GM11168 (cell line): ENCODE results near the gene DIS3.
"Not testable (repeated sequence)": the region's sequence is repeated elsewhere in the genome, so short reads cannot be mapped to it uniquely, and the experiment has no call there.

Source experiments
- in situ Hi-C: fragments of 300-500 bp; cut with MboI; formaldehyde crosslinking; loops from one replicate; pipeline ENCODE4 v1.12.0; 2022; ENCODE audit warnings: low sequenced_read_pairs; ENCODE audit not compliant: unreplicated experiment

DIS3 gene

GRCh38 chr13:72781451-72782439 lies at the start of gene DIS3, which contains the start of gene PIBF1:
TSS of gene DIS3 (minus strand) at chr13:72781900. CDS start at chr13:72781832, 68 bp downstream.
TSS of gene PIBF1 (plus strand) at chr13:72782133. CDS start at chr13:72783470, 1,337 bp downstream.
- in situ Hi-C loops: no loop called here

GRCh38 chr13:72823724-72824123 lies 42.0 kb upstream of the DIS3 start:
- in situ Hi-C loops: loop anchor here (25.0 kb wide), 1 partner anchor 889 kb away; no protein-coding TSS in a partner anchor

DNA sequence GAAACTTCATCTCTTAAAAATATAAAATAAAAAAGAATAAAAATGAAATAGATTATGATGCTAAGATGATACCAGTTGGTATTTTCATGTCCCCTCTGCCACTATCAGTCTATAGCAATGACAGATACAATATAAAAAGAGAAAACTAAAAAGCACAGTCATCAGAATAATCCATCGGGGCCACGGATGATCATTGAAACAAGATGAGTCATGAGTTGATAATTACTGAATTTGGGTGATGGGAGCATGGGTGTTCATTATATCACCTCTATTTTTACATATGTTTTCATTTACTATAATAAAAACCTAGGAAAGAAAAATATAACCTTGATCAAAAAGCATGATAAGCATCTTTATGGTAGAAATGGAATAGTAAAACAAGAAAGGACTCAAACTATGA lies 41.4 kb upstream of the DIS3 start:
- in situ Hi-C loops: loop anchor here (25.0 kb wide), 1 partner anchor 889 kb away; no protein-coding TSS in a partner anchor

- in situ Hi-C loops: loop anchor here (25.0 kb wide), 1 partner anchor 891 kb away; no protein-coding TSS in a partner anchor
Measured at GRCh38 chr13:72820898-72821279, 39.2 kb upstream of the DIS3 start.

DNA sequence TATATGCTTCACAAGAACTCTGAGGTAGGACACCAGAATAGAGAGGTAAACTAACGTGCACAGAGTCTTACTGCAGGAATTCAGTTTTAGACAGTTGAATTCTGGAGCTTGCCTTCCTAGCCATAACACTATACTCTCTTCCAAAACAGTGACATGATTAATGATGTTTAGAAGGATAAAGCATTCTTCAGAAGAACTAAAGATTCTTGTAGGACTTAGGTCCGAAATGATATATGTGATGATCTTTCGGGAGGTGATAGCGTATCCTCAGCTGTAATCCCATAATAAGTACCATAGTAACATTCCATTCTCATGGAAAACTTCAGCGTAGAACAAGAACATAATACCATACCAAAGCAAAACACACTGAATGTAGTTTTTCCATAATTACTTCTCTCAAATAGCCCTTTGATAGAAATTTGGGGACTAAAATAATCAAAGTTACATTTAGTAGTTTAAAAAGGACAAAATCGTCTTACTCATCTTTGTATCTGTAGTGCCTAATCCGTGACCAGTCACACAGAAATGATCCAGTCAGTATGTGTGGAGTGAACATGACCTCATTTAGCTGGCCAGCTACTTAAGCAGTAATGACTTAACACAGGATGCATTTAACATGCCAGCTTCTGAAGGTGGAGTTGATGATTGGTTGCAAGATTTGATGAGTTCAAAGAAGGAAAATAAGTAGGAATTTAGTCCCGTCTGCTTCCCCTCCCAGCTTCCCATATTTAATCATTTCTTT lies 38.6 kb upstream of the DIS3 start:
- in situ Hi-C loops: loop anchor here (25.0 kb wide), 1 partner anchor 892 kb away; no protein-coding TSS in a partner anchor

DNA sequence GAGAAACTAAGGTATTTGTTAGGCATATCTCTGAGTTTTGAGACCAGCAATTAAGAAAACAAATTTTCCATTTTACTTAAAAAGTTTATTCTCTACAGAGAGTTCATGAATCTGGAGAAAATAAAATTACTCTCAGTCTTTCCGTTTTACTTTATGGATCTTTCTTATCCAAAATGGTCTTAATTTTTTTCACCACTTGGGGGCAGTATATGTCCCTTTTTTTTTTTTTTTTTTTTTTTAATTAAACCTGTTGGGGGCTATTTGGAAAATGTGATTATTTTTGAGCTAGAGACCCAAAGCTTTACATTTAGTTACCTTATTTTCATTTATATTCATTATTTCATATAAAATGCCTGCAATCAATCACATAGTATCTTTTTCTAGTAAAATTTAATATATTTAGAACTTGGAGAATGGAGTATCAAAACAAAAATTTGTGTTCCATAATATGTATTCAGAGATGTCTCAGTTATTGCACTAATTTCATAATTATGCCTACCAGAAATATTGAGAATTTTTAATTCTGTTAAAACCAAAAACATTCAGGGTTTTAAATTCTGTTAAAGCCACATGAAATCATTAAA lies 27.3 kb upstream of the DIS3 start:
- in situ Hi-C loops: loop anchor here (25.0 kb wide), 1 partner anchor 903 kb away; no protein-coding TSS in a partner anchor

DNA sequence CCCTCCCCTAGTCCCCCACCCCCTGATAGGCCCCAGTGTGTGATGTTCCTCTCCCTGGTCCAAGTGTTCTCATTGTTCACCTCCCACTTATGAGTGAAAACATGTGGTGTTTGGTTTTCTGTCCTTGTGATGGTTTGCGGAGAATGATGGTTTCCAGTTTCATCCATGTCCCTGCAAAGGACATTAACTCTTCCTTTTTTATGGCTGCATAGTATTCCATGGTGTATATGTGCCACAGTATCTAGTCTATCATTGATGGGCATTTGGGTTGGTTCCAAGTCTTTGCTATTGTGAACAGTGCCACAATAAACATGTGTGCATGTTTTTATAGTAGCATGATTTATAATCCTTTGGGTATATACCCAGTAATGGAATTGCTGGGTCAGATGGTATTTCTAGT lies 24.8 kb upstream of the DIS3 start:
- in situ Hi-C loops: loop anchor here (25.0 kb wide), 1 partner anchor 906 kb away; no protein-coding TSS in a partner anchor

DNA sequence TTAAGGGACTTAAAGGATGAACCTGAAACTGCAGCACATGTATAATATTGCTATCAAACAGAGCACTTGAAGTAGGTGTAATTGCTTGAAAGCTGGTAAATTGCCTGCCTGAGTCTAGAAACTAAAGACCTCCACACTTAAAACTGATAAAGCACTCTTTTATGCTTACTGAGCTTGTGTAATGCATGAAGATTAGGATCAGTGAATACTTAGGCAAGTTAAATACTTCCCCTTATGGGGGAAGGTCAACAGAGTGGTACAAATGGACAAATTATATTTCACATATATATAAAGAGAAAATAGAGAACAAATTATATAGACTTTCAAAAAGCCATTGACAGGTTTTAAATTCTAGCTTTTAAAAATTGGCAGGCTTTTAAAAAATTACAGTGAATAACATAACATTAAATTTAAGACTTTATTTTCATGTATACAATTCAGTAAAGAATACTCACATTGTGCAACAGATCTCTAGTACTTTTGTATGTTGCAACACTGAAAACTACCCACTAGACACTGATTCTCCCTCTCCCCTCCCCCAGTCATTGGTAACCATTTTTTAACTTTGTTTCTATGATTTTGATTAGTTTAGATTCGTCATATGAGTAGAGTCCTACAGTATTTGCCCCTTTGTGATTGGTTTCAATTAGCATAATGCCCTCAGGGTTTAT lies 24.1 kb upstream of the DIS3 start:
- in situ Hi-C loops: loop anchor here (25.0 kb wide), 1 partner anchor 906 kb away; no protein-coding TSS in a partner anchor

GRCh38 chr13:72804301-72804700 lies 22.6 kb upstream of the DIS3 start:
- in situ Hi-C loops: loop anchor here (25.0 kb wide), 1 partner anchor 908 kb away; no protein-coding TSS in a partner anchor

GRCh38 chr13:72798817-72799216 lies 17.1 kb upstream of the DIS3 start:
- in situ Hi-C loops: no loop called here

- in situ Hi-C loops: no loop called here
Measured at GRCh38 chr13:72792640-72793039, 10.9 kb upstream of the DIS3 start.

DNA sequence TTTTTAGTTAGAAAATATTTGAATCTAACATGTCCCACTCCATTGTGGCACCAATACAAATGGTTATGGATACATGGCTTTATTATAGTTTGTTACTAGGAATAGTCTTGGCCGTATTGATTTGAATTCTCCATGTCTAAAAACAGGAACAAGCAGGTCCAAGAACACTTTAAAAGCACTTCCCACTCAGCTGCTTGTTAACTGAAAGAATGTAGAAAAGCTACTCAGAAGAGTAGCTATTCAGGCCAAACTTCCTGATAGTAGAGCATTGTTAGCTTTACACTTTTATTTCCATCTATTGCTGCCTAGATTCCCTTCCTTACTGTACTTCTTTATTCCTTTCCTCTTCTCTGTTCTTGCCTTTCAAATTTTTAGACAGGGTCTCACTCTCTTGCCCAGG lies 7.1 kb upstream of the DIS3 start:
- in situ Hi-C loops: no loop called here

DNA sequence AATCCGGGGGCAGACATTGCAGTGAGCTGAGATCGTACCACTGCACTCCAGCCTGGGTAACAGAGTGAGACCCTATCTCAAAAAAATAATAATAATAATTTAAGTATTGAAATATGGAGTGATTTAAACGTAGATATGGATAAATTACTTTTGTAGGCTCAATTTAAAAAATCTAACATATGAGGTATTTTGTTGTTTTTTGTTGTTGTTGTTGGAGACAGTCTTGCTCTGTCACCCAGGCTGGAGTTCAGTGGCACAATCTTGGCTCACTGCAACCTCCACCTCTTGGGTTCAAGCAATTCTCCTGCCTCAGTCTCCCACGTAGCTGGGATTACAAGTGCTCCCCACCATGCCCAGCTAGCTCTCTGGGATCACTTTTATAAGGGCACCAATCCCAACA lies 3.0 kb upstream of the DIS3 start:
- in situ Hi-C loops: not testable (repeated sequence)

- in situ Hi-C loops: no loop called here
Measured at GRCh38 chr13:72782717-72783116, 1.0 kb upstream of the DIS3 start.

GRCh38 chr13:72774019-72774418 lies 7.7 kb downstream of the DIS3 start:
- in situ Hi-C loops: no loop called here

DNA sequence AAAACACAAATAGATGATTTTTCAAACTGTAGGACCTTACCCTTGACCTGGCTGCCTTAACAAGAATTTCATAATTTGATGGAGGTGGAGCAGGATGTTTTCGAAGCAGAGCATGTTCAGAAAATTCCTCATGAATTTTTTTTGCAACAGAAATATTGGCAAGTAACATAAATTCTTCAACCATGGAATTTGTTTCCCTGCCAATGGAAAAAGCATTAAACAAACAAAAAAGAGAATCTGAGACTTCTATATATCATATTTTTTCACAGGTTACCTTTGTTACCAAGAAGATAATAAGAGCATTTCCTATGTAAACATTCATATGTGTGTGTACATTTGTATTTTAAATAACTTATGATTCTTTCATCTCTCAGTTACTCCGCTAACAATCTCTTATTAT lies 18.3 kb downstream of the DIS3 start:
- in situ Hi-C loops: no loop called here

GRCh38 chr13:72760189-72760588 lies 21.5 kb downstream of the DIS3 start:
- in situ Hi-C loops: no loop called here

GRCh38 chr13:72757792-72758535 lies 23.7 kb downstream of the DIS3 start:
- in situ Hi-C loops: no loop called here

DNA sequence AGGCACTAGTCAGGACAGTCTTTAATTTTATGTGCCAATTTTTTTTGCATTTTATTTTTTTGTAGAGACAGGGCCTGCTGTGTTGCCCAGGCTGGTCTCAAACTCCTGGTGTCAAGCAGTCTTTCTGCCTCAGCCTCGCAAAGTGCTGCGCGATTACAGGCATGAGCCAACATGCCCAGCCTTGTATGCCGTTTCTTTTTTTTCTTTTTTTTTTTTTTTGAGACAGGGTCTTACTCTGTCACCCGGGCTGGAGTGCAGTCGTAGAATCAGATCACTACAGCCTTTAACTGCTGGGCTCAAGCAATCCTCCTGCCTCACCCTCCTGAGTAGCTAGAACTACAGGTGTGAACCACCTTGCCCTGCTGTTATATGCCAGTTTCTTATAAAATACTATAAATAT lies 27.6 kb downstream of the DIS3 start:
- in situ Hi-C loops: no loop called here
